IPS-11a (cell line): ENCODE results near the gene CLK4.

Experiments used
- H3K4me3 ChIP-seq: one replicate; pipeline ENCODE4 v1.5.1; 2013; ENCODE audit warnings: low read depth, low read length, control low read depth

Gene CLK4

DNA sequence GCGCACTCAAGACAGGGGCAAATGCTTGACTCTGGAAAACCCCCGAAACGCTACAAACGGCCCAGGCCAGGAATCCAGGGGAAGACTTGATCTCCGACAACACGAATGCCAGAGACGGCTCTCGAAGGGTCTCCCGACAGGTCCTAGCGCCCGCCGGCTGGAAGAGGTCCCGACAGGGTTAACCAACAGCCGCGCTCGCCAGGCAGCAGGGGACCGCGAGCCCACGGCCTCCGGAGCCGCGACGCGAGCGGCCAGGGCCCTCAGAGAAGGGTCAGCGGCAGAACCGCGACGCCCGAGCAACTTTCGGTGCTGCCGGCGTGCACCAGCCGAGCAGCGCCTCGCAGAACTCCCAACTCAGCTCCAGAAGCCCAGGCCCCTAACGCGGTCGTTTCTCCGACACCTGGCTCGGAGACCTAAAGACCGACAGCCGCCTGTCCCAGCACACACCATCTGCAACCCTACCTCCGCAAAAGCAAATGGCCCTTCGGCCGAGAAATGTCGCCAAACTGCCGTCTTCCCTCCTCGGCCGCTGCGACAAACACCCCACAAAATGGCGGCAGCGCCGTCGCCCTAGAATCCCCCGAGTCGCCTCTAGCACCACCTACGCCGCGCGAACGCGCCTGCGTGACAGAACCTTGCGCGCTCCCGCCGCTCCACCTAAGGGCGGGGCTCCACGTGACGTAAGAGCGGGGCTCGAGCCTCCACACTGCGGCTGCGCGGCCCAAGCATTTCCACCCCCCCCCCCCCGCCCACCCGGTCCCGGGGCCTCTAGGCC is at the start of gene CLK4:
Gene CLK4 (minus strand): TSS at position 567 of the 775 bp plus-strand sequence. CDS start 3,634 bp downstream, outside the sequence.
- H3K4me3 ChIP-seq = peak within 1 kb of the TSS; percentile 97

DNA sequence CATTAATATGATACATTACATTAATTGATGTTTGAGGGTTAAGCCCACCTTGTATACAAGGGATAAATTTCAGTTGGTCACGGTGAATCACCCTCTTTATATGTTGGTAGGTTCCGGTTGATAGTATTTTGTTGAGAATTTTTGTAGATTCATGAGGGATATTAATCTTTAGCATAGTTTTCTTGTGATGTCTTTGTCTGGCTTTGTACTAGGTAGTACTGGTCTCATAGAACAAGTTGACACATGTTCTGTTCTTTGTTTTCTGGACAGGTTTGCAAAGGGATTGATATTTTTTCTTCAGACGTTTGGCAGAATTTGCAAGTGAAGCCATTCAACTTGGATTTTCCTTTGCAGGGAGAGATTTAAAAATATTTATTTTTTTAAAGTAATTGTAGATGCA is 49.1 kb upstream of the CLK4 start:
- H3K4me3 ChIP-seq = no peak overlapping the region

DNA sequence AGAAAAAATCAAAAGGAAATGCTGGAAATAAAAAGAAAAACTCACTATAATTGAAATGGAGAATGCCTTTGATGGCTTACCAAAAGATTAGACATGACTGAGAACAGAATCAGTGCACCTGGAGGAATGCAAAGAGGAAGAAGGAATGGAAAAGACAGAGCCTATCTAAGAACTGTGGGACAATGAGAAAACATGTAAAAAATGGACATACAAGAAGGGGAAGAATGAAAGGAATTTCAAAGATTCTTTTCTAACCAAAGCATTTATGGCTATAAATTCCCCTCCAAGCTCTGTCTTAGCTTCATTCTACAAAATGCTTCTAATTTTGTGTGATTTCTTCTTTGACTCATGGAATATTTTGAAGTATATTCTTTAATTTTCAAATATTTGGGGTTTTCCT is 47.5 kb upstream of the CLK4 start:
- H3K4me3 ChIP-seq = no peak overlapping the region

GRCh38 chr5:178673801-178674295 is 47.0 kb upstream of the CLK4 start:
- no peak overlapping the region for H3K4me3 ChIP-seq

DNA sequence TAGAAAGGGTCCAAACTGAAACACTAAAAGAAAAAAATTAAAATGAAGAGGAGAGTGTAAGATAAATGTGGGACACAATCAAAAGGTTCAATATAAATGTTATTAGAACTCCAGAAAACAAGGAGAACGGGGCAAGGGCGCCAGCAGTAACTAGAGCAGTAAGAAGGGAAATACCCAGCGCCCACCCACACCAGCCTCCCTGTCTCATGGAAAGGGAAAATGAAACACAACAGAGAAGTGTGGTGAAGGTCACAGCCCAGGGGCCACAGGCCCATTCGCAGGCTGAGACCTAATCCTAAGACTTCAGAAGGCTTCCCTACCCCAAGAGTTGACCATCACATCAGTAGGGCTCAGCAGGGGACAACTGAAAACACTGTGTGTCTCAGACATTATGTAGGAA is 45.8 kb upstream of the CLK4 start:
- H3K4me3 ChIP-seq = no peak overlapping the region

GRCh38 chr5:178671602-178672144 is 44.8 kb upstream of the CLK4 start:
- H3K4me3 ChIP-seq = no peak overlapping the region

- H3K4me3 ChIP-seq = no peak overlapping the region
Observed at GRCh38 chr5:178670351-178670885, 43.6 kb upstream of the CLK4 start.

DNA sequence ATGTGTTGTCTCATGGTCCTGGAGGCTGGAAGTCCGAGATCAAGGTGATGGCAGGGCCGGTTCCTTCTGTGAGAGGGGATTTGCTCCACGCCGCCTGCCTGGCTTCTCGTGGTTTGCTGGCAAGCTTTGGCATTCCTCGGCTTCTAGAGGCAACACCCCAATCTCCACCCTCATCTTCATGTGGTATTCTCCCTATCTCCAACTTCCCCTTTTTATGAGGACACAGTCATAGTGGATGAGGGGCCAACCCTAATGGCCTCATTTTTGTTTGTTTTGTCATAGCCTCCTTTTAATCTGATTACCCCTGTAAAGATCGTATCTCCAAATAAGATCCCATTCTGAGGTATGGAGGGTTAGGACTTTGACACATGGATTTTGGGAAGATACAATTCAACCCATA is 41.7 kb upstream of the CLK4 start:
- no peak overlapping the region for H3K4me3 ChIP-seq

DNA sequence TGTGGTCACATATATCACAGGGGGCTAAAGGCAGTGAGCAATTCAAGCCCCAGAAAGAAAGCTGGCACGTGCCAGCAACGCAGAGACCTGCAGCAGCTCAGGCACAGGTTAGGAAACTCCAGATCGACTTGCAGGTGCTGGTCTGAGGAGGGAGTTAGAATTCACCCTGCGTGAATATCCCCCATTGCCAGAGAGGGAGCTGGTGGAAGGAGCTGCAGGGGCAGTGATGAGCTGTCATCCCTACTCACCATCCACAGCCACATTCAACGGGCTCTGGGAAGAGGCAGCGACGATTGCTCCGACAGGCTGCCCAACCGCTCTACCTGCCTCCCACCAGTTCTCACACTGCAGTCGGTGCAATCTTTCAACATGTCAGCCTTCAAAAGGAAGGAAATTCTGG is 40.8 kb upstream of the CLK4 start:
- no peak overlapping the region for H3K4me3 ChIP-seq

DNA sequence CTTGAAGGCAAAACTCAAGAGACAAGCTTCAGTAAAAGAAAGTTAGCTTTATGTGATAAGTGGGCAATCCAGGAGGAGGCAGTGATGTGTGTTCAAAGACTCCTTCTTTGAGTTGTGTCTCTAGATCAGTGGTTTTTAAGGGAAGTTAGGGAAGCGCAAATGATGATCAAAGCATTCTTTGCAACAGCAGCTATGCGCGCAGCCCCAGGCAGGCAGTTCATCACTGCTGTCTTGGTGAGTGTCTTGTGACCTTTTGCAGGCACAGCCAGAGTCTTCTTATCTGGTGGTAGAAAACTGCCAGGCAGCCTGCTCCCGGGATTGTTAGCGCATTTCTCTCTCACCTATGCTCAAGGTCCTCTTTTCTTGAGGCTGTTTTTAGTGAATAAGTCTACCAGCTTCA is 40.3 kb upstream of the CLK4 start:
- H3K4me3 ChIP-seq = no peak overlapping the region

- H3K4me3 ChIP-seq = no peak overlapping the region
Observed at GRCh38 chr5:178664141-178664540, 37.3 kb upstream of the CLK4 start.

- no peak overlapping the region for H3K4me3 ChIP-seq
Observed at GRCh38 chr5:178662541-178662860, 35.7 kb upstream of the CLK4 start.

GRCh38 chr5:178661836-178662540 is 35.1 kb upstream of the CLK4 start:
- H3K4me3 ChIP-seq = no peak overlapping the region

- H3K4me3 ChIP-seq = no peak overlapping the region
Observed at GRCh38 chr5:178651046-178651810, 24.4 kb upstream of the CLK4 start.

- no peak overlapping the region for H3K4me3 ChIP-seq
Observed at GRCh38 chr5:178650214-178650613, 23.4 kb upstream of the CLK4 start.

GRCh38 chr5:178649580-178649979 is 22.7 kb upstream of the CLK4 start:
- no peak overlapping the region for H3K4me3 ChIP-seq

DNA sequence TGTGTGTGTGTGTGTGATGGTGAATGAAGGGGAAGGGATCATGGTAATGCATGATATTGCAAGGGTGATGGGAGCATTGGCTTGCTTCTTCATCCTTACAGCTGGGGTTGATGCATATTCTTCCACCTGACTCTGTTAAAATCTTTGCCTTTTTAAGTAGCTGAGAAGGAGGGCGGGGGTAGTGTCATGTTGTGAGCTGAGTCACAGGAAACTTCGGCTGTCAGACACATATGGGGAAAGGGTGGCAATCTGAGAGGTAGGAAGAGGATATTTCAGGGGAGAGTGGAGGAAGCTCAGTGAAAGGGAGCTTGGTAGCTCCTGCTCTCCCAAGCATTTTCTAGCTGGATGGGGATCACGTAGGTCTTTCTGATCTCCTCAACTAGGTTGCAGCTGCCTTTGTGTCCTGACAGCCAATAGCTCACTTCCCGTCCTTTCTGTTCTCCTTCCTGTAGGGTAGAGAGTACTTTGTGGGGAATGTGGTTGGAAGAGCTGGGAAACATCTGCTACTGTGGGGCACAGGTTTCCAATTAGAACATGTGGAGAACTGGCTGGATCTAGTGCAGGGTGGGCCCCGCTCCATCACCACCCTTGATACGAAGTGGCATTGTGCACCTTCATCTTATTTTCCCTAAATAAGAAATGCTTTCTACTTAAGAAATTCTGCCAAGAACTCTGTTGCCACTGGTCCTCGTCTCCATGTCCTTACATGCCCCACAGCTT is 18.1 kb upstream of the CLK4 start:
- H3K4me3 ChIP-seq = no peak overlapping the region

DNA sequence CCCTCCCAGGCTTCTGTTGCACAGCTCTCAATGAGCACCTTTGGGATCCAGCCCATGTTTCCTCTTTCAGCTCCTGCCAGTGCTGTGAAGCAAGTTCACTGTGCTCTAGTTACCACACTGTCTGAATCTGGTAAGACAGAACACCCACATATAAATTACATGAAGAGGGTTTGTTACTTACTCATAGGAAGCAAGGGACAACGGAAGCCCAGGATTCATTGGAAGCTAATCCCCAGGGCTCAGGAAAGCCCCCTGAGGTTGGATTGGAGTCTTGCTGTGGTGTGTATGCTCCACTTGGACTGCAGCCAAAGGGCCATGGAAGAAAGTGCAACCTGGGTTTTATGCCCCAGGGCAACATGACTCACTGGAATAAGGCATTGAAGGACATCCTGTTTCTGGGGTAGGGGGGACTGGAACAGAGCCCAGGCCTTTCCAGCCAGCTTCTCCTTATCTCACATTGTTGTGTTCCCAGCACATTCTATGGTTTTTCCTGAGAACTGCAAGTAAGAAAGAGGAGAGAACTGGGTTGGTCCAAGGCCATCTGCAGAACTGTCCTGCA is 15.6 kb upstream of the CLK4 start:
- H3K4me3 ChIP-seq = no peak overlapping the region

GRCh38 chr5:178641711-178642110 is 14.9 kb upstream of the CLK4 start:
- H3K4me3 ChIP-seq = no peak overlapping the region
